Brain microvascular endothelial cell (primary cell): ENCODE data around the gene PRRT1.

Experiments used
- DNase-seq: peaks from one replicate; pipeline ENCODE4 v3.0.0-alpha.2; 2020
- H3K27ac ChIP-seq: fragments of 250-450 bp; sonication (Bioruptor Pico); 2 replicates; pipeline ENCODE4 v1.5.1; 2020; ENCODE audit warnings: mild to moderate bottlenecking, moderate library complexity
- H3K27me3 ChIP-seq: fragments of 250-450 bp; sonication (Bioruptor Pico); replicated peaks from 2 replicates; pipeline ENCODE4 v1.5.1; 2020; ENCODE audit warnings: mild to moderate bottlenecking
- H3K36me3 ChIP-seq: fragments of 250-450 bp; sonication (Bioruptor Pico); replicated peaks from 2 replicates; pipeline ENCODE4 v1.5.1; 2020; ENCODE audit warnings: mild to moderate bottlenecking
- H3K4me3 ChIP-seq: 2 replicates; pipeline ENCODE4 v1.5.1; 2011; ENCODE audit warnings: low read depth, mild to moderate bottlenecking, control low read depth, low read length, moderate library complexity
- in situ Hi-C: cut with HindIII; loops from 2 replicates; pipeline ENCODE4 v1.10.0; 2017; ENCODE audit warnings: low sequenced_read_pairs, low pct_ligation_motif_present
- TF ChIP-seq, protein P1 (sequence below): IDR thresholded peaks from 2 replicates; pipeline ENCODE4 v1.5.1; 2011; ENCODE audit warnings: low read depth, mild to moderate bottlenecking, moderate library complexity, low read length, control low read depth, inconsistent platforms; ENCODE audit errors: missing control alignments

The PRRT1 gene

DNA sequence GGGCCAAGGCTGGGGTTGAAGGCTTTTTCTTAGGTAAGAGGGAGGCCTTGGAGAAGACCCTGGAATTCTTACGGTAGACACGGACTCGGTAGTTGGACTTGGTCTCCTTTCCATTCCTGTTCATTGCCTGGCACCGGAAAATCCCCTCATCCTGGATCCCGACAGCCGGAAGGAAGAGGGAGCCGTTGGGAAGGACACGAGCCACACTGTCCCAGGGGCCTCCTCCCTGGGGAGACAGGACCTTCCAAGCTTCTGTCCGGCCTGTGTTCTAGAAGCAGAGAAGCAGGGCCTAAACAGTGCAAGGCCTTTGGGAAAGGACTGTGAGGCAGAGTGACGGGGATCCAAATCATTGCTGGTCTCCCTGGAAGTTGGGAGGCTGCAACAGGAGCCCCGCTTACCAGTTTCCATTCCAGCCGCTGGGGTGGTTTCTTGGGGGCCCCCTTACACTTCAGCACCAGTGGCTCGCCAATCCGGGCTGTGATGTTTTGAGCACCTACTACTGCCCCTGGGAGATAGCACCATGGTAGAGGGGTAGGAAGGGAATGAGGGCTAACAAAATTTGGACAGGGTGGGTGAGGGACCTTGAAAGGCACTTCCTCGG lies 31.8 kb upstream of the PRRT1 start:
- TF ChIP-seq, protein P1, sequence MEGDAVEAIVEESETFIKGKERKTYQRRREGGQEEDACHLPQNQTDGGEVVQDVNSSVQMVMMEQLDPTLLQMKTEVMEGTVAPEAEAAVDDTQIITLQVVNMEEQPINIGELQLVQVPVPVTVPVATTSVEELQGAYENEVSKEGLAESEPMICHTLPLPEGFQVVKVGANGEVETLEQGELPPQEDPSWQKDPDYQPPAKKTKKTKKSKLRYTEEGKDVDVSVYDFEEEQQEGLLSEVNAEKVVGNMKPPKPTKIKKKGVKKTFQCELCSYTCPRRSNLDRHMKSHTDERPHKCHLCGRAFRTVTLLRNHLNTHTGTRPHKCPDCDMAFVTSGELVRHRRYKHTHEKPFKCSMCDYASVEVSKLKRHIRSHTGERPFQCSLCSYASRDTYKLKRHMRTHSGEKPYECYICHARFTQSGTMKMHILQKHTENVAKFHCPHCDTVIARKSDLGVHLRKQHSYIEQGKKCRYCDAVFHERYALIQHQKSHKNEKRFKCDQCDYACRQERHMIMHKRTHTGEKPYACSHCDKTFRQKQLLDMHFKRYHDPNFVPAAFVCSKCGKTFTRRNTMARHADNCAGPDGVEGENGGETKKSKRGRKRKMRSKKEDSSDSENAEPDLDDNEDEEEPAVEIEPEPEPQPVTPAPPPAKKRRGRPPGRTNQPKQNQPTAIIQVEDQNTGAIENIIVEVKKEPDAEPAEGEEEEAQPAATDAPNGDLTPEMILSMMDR: no peak
- H3K4me3 ChIP-seq: no peak overlapping the region
- DNase-seq: no peak
- peaks cover 50% of the 10 kb centered on the region for H3K36me3 ChIP-seq
- H3K27ac ChIP-seq: no peak overlapping the region
- no peaks in the 10 kb centered on the region for H3K27me3 ChIP-seq
- in situ Hi-C loops: loop anchor here (10.0 kb wide), 1 partner anchor 59 kb away; the partner anchor contains the start of gene ATF6B

DNA sequence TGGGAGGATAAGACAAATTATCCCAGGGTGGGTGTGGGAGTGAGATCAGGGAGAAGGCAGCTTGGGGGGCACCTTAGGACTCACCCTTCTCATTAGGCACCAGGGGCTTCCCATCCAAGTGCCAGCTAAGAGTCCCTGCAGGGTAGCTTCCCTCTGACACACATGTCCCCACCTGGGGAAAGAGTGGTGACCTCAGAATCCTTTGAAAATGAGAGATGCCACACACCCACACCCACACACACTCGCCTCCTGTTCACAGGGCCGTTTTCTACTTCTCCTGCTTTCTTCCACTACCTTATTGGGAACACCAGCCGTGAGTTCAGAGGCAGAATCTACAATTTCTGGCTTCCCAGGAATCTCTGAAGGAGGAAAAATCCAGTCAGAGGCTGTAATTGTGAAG lies 31.3 kb upstream of the PRRT1 start:
- H3K27me3 ChIP-seq: no peaks in the 10 kb centered on the region
- in situ Hi-C loops: loop anchor here (10.0 kb wide), 1 partner anchor 58 kb away; the partner anchor contains the start of gene ATF6B
- TF ChIP-seq, protein P1: no peak
- DNase-seq: no peak
- H3K4me3 ChIP-seq: no peak overlapping the region
- no peak overlapping the region for H3K27ac ChIP-seq
- peaks cover 50% of the 10 kb centered on the region for H3K36me3 ChIP-seq

DNA sequence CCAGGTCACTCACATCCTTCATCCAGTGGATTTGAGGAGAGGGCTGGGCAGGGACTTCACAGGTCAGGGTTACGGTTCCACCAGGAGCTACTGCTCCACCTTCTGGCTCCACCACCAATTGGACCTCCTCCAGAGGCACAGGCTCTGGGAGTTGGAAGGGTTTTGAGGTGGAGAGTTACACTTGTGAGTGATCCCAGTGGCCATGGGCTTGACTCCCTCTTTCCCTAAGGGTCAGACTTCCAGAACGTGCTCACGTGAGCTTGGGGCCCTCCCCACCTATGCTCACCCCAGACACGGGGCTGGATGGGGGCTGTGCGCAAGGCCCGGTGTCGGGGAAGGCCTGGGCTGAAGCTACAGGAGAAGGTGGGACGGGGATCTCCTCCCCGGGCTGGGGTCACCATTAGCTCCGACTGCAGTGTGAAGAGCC lies 30.8 kb upstream of the PRRT1 start:
- TF ChIP-seq, protein P1: no peak
- Histone ChIP-seq H3K36me3 (peaks cover 46% of the 10 kb centered on the region), H3K27ac (no peak overlapping the region), H3K27me3 (no peaks in the 10 kb centered on the region), H3K4me3 (no peak overlapping the region)
- in situ Hi-C loops: loop anchor here (10.0 kb wide), 1 partner anchor 58 kb away; the partner anchor contains the start of gene ATF6B
- DNase-seq: no peak

DNA sequence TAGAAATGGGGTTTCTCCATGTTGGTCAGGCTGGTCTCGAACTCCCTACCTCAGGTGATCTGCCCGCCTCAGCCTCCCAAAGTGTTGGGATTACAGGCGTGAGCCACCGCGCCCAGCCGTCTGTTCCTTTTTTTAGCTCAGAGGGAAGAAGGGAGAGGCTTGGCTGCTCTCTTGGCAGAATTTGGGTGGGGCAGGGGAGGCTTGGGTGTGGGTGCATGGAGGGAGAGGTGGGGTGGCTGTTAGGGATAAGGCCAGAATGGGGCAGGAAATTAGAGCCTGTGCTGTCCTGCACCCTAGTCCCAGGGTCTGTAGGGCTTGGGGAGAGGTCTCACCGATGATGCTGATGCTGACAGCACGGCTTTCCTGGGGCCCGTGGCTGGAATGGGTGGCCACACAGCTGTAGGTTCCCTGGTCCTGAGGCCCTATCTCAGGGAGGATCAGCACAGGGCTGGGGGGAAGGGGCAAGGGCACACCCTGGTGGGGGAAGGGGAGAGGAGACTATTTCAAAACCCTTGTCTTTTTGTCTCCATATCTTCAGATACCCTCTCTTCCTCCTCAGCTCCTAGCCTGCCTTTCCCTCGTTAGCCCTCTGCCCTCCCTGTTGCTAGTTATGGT lies 30.3 kb upstream of the PRRT1 start:
- in situ Hi-C loops: loop anchor here (10.0 kb wide), 1 partner anchor 57 kb away; the partner anchor contains the start of gene ATF6B
- DNase-seq: no peak
- TF ChIP-seq, protein P1: no peak
- peaks cover 41% of the 10 kb centered on the region for H3K36me3 ChIP-seq
- H3K27ac ChIP-seq: no peak overlapping the region
- H3K27me3 ChIP-seq: no peaks in the 10 kb centered on the region
- no peak overlapping the region for H3K4me3 ChIP-seq

DNA sequence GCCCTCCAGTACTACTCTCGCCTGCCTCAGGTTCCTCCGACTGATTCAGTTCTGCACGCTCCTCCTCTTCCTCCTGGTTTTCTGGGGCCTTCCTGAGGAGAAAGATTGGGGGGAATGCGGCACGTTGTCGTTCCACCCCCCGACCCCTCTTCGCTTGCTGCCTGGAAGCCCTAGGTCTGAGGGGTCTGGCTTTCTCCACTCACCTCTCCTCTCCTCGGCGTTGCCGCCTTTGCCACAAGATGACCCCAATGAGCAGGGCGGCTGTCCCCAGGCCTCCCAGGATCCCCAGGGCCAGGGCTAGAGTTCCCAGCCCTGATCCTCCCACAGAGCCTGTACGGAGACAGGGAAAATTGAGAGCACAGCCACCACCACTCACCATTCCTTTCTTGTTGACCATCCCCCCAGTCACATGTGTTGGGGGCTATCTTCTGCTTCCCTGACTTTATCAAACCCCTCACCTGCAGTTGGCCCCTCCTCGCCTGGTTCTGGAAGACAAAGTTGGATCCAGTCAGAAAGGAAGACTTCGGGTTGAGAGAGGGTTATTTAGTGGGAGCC lies 29.5 kb upstream of the PRRT1 start:
- TF ChIP-seq, protein P1: no peak
- Histone ChIP-seq H3K4me3 (no peak overlapping the region), H3K27ac (no peak overlapping the region), H3K27me3 (no peaks in the 10 kb centered on the region), H3K36me3 (peaks cover 33% of the 10 kb centered on the region)
- DNase-seq: no peak
- in situ Hi-C loops: loop anchor here (10.0 kb wide), 1 partner anchor 56 kb away; the partner anchor contains the start of gene ATF6B
